ENCODE data around the gene KIRREL1.

KIRREL1 gene
- 0.15 to 0.26 reads per million in 2 donors for total RNA-seq

GRCh38 chr1:157993147-157993917 is at the start of gene KIRREL1:
Gene KIRREL1, plus strand, starts transcription at chr1:157993645. Its CDS starts 32 bp downstream, at chr1:157993677.
- DNase-seq, result no peak

- DNase-seq, result no peak
Observed at GRCh38 chr1:157944663-157945280, 48.7 kb upstream of the KIRREL1 start.

GRCh38 chr1:157948312-157949073 is 45.0 kb upstream of the KIRREL1 start:
- no peak for DNase-seq

- DNase-seq, result no peak
Observed at GRCh38 chr1:157949074-157949354, 44.4 kb upstream of the KIRREL1 start.

- DNase-seq, result no peak
Observed at GRCh38 chr1:157951230-157951629, 42.2 kb upstream of the KIRREL1 start.

- no peak for DNase-seq
Observed at GRCh38 chr1:157952601-157953000, 40.8 kb upstream of the KIRREL1 start.

GRCh38 chr1:157955221-157955620 is 38.2 kb upstream of the KIRREL1 start:
- DNase-seq, result no peak

GRCh38 chr1:157955857-157956256 is 37.6 kb upstream of the KIRREL1 start:
- no peak for DNase-seq

GRCh38 chr1:157956732-157957131 is 36.7 kb upstream of the KIRREL1 start:
- no peak for DNase-seq

GRCh38 chr1:157958263-157958662 is 35.2 kb upstream of the KIRREL1 start:
- no peak for DNase-seq

GRCh38 chr1:157959750-157960149 is 33.7 kb upstream of the KIRREL1 start:
- no peak for DNase-seq

- no peak for DNase-seq
Observed at GRCh38 chr1:157960773-157961172, 32.7 kb upstream of the KIRREL1 start.

- no peak for DNase-seq
Observed at GRCh38 chr1:157961805-157962762, 31.4 kb upstream of the KIRREL1 start.

GRCh38 chr1:157963713-157964112 is 29.7 kb upstream of the KIRREL1 start:
- DNase-seq, result no peak

GRCh38 chr1:157965584-157965983 is 27.9 kb upstream of the KIRREL1 start:
- no peak for DNase-seq

- no peak for DNase-seq
Observed at GRCh38 chr1:157966031-157966537, 27.4 kb upstream of the KIRREL1 start.

GRCh38 chr1:157967205-157967604 is 26.2 kb upstream of the KIRREL1 start:
- DNase-seq, result no peak

- no peak for DNase-seq
Observed at GRCh38 chr1:157968508-157968907, 24.9 kb upstream of the KIRREL1 start.

GRCh38 chr1:157968946-157969345 is 24.5 kb upstream of the KIRREL1 start:
- DNase-seq, result no peak

GRCh38 chr1:157969697-157970485 is 23.6 kb upstream of the KIRREL1 start:
- DNase-seq, result no peak

GRCh38 chr1:157971769-157972168 is 21.7 kb upstream of the KIRREL1 start:
- no peak for DNase-seq

All from activated gamma-delta T cell (primary cell).